Measurements from ENCODE around the gene CAB39.
"Not testable (repeated sequence)": the region's sequence is repeated elsewhere in the genome, so short reads cannot be mapped to it uniquely, and the experiment has no call there.

CAB39 gene

DNA sequence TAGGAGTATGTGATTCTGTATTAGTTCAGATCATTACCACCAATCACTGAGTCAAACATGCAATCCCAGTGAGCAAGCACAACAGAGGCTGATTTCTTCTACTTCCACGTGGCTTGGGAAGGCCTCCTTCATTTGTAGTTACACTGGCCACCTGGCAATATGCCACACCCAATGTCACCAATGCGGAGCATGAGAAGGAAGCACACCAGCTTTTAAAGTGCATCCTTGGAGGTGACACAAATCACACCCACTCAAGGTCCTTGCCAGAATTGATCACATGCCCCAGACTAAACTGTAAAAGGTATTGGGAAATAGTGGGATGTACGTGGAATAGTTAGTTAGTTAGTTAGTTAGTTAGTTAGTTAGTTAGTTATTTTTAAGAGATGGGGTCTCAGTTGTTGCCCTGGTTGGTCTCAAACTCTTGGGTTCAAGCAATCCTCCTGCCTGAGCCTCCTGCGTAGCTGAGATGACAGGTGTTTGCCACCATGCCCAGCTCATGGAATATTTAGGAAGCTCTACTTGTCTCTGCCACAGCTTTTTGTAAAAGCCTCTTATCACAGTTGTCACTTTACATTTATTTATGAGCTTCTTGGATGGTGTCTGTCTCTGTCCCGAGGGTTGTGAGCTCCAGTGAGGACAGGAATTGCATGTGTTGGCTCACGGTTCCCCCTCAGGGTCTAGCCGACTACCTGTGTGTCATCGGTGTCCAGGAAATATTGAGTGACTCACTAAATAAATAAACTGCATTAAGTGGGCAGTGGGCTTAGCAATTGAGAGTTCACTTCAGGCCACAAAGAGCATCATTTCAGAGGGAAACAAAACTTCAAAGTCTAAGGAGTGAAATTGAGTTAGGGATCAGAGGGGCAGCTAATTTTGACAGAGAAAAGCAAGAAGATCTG is 28.1 kb upstream of the CAB39 start:
- DNase-seq (ENCODE audit: low read depth), result no peak

DNA sequence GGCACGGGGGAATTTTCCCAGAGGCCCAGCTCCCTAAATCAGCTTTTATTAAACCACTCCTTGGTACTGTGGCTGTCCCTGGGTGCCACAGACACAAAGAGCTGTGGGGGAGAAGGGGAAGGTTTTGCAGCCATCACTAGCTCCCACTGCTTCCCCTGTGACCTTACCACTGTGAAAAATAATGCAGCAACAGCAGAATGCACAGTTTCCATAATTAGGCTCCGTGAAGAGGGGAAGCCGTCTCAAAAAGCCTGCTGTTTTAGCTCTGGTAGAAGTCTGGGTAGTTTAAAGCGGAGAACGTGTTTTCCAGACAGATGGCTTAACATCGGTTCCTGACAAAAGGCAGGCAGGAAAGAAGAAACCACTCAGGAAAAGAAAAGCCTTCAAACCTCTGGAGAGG is 27.5 kb upstream of the CAB39 start:
- no peak for DNase-seq (ENCODE audit: low read depth)

DNA sequence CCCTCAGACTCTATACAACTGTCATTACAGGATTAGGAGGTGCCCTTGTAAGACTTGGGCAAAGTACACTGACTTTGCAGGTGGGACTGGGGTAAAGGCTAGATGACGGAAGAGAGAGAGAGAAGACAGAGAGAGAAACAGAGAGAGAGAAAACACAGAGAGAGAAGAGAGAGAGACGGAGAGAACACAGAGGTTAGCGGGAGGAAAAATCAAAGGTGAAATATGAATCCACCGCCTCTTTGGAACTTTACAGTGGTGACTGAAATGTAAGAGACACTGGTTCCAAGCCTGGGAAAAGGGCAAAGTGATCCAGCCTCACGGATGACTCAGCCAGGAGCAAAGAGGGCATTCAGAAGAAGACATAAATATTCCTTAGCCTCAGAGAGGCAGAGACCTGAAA is 25.1 kb upstream of the CAB39 start:
- no peak for DNase-seq (ENCODE audit: low read depth)

DNA sequence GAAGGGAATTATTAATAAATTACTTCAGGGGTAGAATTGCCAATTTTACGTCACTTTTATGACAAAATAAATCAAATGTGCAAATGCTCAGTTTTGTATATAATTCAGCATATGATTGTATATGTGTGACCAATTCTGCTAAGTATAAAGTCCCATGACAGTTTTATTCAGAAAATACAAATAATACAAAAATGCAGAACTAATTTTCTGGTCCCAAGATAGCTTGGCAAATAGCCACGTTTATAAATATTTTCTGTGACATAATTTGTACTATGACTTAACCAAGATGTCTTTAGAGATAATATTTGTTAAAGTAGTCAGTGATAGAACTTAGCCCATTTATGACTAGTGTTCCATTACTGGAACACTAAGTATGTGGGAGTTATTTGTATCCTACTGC is 24.2 kb upstream of the CAB39 start:
- DNase-seq (ENCODE audit: low read depth), result no peak

DNA sequence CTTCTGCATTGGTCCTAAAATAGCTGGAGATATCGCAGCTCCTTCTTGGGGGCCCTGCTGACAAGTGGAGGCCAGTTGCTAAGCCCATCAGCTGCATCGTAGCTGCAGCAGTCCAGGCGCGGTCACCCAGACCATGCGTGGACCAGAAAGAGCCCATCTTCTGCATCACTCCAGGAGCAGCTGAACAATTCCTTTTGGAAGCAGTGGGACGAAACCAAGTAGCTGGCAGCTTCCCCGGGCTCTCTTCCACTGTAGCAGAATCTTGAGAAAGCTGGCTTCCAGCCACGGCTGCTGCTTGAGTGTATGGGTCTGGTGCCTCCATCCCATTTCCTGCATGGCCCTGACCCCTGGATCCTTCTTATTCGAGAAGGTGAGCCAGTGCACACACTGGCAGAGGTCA is 22.2 kb upstream of the CAB39 start:
- no peak for DNase-seq (ENCODE audit: low read depth)

DNA sequence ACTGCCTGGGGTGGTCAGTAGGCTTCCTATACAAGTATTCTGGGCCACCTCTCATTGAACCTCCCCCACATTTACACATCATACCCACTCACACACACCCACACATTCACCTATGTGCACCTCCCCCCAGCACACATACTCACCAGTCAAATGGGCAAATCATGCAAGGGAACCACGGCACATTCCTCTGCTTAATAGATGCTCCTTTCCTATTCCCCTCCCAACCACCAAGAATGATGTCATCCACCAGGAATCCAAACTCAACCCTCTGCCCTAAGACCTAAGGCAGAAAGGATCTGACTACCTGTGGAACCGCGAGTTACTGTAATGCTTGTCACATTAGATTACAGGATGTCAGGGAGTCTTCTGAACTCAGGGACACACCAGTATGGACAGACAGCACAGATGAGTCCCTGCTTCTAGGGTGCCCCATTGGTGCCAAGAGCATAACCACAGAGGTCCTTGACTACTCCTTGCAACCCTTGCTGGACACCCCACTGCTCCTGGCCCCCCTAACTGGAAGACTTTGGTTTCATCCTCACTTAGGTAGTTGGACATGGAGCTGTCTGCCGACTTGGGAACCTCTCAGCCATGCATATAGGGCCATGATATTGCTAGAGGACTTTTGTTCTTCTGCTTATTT is 21.5 kb upstream of the CAB39 start:
- no peak for DNase-seq (ENCODE audit: low read depth)

DNA sequence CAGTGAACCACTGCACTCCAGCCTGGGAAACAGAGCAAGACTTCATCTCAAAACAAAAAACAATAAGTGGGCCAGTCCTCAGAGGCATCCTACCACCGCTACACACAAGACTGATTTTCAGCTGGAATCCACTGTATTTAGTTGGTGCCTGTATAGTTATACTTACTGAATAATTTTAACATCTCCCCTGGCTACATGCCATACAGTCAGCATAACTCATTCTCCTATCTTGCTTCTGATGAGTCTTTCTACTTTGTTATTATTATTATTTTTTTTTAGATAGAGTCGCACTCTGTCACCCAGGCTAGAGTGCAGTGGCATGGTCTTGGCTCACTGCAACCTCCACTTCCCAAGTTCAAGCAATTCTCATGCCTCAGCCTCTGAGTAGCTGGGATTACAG is 19.9 kb upstream of the CAB39 start:
- no peak for DNase-seq (ENCODE audit: low read depth)

DNA sequence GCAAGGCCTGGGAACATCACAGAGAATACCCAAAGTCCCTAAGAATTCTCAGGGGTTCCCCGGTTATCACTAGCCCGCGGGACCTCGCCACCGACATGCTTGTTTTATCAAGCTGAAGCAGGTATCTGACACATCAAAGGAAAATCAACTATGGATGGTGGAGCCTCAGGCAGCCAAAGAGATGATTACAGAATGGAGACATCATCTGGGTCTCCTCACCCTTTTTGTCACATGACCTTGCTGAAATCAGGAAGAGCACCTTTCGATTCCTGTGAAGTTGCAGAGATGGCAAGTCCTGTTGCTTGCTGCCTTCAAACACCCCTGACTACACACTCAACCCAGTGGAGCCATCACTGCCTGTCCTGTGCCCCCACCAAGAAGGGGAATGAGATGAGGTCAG is 19.2 kb upstream of the CAB39 start:
- DNase-seq (ENCODE audit: low read depth), result no peak

DNA sequence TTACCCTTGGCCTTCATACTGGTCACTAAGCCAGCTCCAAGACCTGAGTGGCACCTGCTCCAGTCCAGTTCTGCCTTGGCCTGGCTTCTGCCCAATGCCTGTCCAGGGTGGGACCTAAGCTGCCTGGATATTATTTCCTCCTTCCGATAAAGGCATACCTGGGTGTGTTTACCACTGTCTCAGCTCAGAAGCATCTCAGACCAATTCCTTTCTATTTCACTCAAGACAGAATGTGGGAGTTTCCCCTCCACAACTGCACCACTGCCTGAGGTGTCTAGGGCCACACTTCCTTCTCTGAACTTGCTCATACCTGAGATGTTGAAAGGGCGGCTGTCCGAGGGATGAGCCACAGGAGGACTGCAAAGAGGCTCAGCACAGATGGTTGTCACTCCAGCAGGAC is 18.4 kb upstream of the CAB39 start:
- no peak for DNase-seq (ENCODE audit: low read depth)

DNA sequence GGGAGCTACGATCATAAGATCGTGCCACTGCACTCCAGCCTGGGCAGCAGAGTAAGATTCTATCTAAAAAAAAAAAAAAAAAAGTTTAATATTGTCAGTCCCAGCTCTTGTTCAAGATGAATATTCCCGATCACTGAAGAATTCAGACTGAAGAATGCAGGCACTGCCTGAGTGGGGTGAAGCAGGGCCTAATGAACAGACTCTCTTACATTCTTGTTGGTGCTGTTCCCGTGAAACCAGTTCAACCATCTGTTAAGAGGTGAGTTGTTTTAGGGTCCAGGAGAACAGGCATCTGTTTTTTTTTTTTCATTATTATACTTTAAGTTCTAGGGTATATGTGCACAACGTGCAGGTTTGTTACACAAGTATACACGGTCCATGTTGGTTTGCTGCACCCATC is 17.1 kb upstream of the CAB39 start:
- no peak for DNase-seq (ENCODE audit: low read depth)

DNA sequence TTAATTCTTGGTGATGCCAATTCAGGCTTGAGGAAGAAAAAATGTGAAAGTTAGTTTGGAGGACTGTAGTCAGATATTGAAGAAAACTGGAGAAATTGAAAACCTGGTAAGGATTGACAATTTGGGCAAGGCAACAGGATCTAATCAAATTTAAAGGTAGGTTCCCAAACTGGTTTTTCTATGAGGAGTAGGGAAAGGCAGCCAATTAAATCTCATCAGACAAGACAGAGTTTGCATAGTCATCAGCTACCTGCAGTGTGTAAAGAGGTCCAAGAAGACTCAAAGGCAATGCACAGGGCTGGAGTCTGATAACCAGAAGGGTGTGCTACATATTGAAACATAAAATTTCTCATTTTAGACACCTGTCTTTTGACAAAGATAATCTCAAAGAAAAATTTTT is 16.0 kb upstream of the CAB39 start:
- no peak for DNase-seq (ENCODE audit: low read depth)

DNA sequence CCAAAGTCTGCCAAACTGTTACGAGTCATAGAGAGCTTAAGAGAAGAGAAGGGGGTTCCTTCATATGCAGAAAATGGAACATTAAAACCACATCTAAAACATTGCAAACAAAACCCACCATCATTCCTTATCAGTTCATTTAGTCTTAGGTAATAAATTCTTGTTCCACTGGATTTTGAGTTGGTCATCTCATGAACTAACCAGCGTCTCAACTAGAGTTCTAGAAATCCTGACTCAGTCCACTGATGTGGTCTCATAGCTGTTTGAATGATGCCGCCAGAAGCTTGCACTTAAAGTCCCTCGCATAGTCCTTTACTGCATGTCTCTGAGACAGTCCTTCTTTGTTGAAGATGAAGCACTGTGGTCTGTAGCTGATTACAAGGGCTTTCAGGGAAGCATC is 15.0 kb upstream of the CAB39 start:
- no peak for DNase-seq (ENCODE audit: low read depth)

DNA sequence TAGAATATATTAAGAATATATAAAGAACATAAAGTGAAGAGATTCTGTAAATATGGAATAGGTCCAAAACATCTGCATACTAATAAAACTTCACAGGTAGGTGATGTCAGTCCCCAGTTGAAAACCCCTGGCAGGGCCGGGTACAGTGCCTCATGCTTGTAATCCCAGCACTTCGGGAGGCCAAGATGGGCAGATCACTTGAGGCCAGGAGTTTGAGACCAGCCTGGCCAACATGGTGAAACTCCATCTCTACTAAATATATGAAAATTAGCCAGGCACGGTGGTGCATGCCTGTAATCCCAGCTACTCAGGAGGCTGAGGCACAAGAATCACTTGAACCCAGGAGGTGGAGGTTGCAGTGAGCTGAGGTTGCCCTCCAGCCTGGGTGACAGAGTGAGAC is 13.9 kb upstream of the CAB39 start:
- not testable (repeated sequence) for DNase-seq (ENCODE audit: low read depth)

DNA sequence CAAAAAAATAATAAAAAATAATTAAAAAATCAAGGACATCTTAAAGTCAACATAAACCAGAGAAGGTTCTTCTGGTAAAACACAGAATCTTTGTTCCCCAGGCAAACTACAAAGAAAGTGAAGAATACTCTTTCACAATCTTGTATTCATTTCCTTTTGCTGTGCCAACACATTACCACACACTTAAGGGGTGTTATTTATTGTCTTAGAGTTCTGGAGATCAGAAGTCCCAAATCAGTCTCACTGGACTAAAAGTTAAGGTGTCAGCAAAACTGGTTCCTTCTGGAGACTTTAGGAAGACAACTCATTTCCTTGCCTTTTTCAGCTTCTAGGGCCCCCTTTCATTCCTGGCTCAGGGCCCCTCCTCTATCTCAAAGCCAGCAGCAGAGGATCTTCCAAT is 12.2 kb upstream of the CAB39 start:
- DNase-seq (ENCODE audit: low read depth), result no peak

DNA sequence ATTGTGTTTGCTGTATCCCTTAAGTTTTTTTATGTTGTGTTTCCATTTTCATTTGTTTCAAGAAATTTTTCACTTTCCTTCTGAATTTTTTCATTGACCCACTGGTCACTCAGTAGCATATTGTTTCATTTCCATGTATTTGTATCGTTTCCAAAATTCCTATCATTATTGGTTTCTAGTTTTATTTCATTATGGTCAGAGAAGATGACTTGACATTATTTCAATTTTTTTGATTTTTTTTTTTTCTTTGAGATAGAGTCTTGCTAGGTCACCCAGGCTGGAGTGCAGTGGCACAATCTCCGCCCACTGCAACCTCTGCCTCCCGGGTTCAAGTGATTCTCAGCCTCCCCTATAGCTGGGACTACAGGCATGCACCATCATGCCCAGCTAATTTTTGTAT is 11.3 kb upstream of the CAB39 start:
- DNase-seq (ENCODE audit: low read depth), result no peak

DNA sequence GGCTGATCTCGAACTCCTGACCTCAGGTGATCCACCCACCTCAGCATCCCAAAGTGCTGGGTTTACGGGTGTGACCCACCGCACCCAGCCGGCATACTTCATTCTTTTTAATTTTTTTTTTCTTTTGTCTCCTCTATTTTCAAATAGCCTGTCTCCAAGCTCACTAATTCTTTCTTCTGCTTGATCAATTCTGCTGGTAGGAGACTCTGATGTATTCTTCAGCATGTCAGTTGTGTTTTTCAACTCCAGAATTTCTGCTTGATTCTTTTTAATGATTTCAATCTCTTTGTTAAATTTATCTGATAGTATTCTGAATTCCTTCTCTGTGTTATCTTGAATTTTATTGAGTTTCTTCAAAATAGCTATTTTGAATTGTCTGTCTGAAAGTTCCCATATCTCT is 10.2 kb upstream of the CAB39 start:
- not testable (repeated sequence) for DNase-seq (ENCODE audit: low read depth)

DNA sequence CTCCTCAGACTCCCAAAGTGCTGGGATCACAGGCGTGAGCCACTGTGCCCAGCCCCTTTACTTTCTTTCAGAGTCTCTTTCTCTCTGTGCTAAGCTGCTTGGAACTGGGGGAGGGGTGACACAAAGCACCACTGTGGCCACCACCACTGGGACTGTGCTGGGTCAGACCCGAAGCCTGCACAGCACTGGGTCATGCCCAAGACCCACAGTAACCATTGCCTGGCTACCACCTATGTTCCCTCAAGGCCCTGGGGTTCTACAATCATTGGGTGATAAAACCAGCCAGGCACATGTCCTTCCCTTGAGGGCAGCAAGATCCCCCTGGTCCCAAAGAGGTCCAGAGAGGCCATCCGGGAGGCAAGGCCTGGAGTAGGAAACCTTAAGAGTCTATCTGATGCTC is 9.1 kb upstream of the CAB39 start:
- no peak for DNase-seq (ENCODE audit: low read depth)

DNA sequence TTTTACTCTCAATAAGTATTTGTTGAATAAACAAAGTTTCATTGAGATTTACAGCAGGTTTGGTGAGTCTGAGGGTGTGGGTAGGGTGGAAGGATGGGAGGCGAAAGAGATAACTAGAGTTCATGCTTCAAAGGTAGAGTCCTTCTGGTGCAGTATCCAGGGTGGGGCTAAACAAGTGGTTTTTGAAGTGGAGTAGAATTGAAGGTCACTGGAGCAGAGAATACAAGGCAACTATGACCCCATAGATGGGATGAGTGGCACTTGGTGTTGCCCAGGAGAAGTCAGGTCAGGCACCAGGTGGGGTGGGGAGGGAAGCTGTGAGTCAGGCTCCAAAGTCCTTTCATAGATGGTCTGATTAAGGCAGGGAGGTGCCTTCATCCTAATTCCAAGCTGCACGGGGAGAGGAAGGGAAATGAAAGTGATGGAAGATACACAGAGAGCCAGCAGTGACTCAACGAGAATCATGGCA is 6.6 kb upstream of the CAB39 start:
- no peak for DNase-seq (ENCODE audit: low read depth)

DNA sequence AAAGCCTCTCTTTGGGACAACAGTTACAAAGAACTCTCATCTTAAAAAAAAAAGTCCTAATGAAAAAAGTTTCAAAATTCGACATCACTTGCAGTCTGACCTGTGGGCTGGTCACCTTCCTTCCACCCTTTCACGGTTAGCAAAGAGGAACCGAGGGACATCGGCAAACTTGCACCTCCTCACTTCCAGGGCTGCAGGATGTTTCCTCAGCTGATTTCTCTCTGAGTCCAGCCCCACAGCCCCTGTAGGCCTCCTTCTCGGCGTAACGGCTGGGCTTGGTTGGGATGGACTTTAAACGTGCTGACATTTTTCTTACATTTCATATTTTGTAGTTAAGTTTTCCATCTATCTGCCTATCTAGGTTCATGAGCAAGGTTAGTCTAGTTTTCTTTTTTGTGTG is 5.7 kb upstream of the CAB39 start:
- DNase-seq (ENCODE audit: low read depth), result no peak

DNA sequence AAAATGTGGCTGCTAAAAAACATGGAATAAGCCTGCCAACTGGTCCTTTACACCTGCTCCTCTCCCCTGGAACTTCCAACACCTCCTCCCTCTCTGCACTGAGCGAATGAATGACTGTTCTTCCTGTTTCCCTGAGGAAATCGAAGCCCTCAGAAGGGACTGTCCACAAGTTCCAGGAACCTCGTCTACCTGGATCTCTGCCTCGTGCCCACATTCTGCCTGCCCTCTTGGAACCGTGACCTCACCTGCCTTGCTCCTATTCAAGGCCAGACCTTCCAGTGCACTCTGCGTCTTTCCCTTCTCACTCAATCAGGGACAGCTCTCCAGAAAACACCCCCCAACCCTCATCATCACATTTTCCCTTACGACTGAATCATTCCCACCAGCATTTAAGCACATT is 4.4 kb upstream of the CAB39 start:
- no peak for DNase-seq (ENCODE audit: low read depth)

DNA sequence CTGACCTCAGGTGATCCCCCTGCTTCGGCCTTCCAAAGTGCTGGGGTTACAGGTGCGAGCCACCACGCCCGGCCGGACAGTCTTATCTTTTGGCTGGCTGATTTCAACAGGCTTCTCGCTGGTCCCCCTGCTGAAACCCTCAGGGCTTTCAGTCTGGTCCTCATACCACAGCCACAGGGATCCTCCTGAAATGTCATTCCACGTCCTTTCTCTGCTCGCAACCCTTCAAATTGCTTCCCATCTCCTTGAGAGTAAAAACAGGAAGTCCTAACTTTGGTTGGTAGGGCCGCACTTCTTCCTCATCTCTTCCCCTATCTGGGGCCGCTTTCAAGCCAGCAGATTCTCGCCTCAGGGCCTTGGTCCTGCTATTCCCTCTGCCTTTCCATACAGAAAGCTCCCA is 1.4 kb upstream of the CAB39 start:
- DNase-seq (ENCODE audit: low read depth), result no peak

DNA sequence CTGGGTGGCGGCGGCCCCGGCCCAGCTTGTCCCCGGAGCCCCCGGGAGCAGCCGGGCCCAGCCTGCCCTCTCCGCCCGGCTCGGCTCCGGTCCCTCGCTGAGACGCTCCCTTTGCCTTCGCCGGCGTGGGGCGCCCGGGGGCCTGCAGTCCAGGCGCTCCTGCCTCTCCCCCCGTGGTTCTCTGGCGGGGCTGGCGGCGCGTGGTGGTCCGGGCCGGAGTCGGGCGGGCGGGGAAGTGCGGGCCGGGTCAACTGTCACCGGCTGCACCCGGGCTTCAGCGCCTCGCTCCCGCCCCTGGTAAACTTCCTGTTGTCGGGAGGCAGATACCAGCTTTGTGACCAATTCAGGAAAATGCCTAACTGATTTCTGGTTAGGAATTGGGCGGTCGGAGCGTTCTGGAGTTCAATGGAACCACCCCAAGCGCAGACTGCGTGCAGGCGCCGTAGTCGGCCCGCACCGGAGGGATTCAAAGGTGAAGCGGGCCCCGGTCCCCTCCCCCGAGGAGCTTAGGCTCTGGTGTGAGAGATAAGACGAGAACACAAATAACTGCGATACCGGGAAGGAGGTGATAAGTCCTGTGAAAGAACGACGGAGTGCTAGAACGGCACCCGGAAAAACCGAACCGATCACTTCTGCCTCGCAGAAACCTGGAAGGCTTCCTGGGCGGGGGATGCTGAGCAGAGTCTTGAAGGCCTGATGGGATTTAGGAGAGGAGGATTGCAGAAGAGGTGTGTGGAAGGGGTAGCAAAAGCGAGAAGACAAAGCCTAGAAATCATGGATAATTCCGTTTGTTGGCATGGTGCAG is 891 bp downstream of the CAB39 start:
- peak; percentile 11 for DNase-seq (ENCODE audit: low read depth)

DNA sequence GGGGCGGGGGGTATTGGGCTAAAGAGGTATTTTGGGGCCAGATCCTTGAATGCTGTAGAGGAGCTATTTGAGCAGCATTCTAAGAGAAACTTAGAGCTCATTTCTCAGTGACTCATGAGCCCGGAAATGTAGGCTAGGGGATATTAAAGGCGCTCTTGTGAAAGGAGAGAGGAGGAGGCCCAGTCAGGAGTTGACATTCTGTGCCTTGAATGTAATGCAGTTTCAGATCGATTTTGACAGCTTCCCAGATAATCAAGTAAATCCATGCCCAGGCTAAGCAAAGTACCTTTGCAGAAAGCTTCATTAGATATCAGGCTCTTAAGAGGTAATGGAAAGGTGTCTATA is 1.5 kb downstream of the CAB39 start:
- DNase-seq (ENCODE audit: low read depth), result no peak
